NCI-H2081 (cell line): Measurements from ENCODE around the gene KSR2.
A peak's percentile ranks its signal among the peaks of the same experiment; 100 is the strongest.
"Not testable (repeated sequence)": the region's sequence is repeated elsewhere in the genome, so short reads cannot be mapped to it uniquely, and the experiment has no call there.

Experiments
- DNase-seq, 2 experiments: peaks; one replicate each; lab custom pipeline; 2025; lab: John Stamatoyannopoulos, UW

Gene KSR2

DNA sequence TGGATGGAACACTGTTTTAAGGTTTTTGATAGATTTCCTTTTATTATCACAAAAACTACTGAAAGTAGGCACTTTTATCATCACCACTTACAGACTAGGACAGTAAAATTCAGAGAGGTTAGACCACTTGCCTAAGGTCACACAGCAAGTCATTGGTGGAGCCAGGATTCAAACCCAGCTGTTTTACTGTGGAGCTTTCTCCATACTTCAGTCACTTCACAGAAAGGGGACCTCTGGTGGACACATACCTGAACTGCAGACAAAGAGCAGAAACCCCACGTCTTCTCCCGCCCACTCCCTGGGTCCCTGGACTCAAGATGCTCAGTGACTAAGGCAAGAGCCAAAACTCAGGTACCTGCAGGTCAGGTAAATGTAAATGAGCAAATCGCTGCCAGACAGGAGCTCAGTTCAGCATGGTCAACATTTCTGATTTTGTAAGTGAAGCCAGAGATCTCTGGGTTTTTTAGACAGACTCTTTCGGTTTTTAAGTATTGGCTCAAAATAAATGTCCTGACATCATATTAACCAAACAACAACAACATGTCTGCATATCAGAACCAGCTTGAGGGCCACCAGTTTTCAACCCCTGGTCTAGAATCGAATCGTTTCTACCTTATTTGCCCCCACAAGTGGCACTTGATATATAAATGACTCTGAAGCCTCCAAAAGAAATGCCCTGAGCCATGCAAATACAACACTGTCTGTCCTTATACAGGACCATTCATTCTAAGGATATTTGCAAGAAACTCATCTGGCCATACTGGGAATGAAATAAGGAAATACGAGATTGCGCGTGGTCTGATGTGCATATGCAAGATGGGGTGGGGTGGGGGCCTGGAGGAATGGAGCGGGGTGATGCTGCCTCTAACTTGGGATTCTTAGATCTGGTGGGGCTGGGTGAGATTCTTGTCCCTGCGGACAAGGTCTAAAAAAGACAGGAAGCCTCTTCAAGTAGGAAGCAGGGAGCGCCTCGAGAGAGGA, 110.9 kb downstream of the KSR2 start:
- DNase-seq: peak; percentile 35 to 43

DNA sequence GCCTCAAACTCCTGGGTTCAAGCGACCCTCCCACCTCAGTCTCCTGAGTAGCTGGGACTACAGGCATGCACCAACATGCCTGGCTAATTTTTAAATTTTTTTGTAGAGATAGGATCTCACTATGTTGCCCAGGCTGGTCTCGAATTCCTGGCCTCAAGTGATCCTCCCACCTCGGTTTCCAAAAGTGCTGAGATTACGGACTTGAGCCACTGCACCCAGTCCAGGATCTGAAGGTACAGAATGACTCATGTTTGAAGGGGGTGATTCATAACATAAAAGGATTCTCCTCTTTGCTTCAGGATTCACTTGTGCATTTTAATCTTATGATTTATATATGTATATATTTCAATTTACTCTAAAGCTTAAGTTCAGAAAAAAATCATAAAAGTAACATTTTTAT, 111.7 kb downstream of the KSR2 start:
- not testable (repeated sequence) for DNase-seq

DNA sequence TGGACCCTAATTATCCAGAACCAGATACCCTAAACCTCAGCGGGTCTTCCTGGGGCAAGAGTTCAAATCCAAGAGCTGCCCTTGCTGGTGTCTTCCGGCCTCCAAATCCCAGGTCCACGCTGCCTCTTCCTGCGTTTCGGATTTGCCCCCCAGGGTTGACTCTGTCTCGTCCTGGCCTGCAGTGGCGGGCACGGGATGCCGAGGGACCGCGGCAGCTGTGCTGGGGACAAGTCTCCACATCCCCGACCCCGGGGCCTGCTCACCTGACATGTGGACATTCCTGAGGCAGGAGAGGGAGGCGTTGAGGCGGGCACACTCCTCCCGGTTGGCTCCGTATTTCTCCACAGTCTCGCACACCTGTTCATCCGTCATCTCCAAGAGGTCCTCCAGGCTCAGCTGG, 113.6 kb downstream of the KSR2 start:
- DNase-seq: no peak

- peak; percentile 50 to 55 for DNase-seq
These were observed 114.3 kb downstream of the KSR2 start for GRCh38 chr12:117854339-117855012.

GRCh38 chr12:117853600-117853999, 115.2 kb downstream of the KSR2 start:
- no peak for DNase-seq

DNA sequence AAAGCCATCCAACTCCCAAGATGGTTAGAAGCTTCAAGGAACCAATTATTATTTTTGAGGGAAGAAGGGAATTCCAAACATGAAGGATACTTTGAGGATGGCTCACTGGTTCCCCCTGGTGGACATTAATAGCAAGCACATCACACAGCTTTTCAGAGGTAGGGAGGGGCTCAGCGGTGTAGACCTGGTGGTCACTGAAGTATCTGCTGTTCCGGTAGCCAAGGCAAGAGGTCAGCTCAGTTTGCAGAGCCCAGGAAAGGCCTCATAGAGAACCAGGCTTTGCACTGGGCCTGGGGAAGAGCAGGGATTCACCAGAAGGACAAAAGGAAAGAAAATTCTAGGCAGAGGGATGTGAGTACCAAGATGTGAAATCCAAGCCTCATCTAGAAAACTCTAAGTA, 118.7 kb downstream of the KSR2 start:
- DNase-seq: peak; percentile 43 to 49

DNA sequence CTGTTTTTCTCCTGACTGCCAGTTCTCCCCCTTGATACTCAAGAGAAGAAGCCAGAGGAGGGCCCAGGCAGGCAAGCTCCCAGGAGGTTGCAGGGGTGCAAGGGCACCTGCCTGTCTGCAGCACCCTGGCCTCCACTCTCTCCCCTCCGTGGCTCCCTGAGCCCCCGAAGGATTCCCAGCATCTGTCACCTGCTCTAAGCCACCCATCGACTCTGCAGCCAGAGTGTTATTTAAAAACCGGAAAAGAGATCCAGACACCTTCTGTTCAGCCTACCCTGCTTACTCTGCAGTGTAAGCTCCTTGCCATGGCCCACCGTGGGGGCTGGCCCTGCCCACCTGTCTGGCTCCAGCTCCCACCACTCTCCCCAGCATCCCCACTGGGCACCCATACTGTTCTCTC, 121.4 kb downstream of the KSR2 start:
- no peak for DNase-seq

DNA sequence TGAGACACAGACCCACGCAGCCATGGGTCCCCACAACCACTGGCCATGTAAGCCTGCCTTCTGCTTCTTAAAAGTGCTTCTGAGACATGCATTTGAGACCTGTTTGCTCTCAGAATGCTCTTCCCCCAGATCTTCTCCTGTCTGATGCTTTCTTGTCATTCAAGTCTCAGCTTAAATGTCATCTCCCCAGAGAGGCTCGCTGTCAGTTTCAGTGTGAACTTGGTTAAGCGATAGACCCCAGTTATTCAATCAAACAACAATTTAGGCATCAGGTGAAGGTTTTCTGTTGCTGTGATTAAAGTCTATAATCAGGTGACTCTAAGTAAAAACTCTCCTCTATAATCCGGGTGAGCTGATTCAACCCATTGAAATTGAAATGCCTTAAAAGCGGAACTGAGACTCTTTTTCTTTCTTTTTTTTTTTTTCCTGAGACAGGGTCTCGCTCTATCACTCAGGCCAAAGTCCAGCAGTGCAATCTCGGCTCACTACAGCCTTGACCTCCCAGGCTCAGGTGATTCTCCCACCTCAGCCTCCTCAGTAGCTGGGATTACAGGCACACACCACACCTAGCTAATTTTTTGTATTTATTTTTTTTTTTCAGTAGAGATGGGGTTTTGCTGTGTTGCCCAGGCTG, 123.4 kb downstream of the KSR2 start:
- no peak for DNase-seq

DNA sequence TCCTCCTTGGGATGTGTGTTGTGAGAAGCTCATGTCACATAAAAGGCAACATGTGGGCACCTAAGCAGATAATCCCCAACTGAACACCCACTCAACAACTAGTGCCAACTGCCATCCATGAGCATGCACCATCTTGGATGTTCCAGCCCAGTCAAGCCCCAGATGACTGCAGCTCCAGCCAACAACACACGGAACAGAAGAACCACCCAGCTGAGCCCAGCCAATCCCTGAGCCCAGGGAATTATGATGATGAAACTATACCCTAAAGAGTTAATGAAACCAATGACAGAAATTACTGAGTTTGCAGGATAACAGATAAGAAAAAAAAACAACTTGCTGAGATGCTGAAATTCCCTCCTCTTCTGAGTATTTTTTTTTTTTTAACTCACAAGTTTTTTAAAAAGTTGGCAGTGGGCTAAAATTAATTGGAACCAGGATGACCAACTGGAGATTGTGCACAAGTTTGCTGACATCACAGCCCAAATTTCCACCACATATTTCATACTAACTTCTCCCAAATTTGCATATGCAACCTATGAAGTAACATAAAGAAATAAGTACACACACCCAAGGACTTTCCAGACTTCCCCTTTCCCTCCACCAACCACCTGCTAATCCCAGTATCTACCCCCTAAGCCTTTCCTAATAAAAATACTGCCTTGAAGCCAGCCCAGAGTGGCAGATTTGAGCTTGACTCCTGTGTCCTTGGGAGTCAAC, 124.5 kb downstream of the KSR2 start:
- no peak for DNase-seq

DNA sequence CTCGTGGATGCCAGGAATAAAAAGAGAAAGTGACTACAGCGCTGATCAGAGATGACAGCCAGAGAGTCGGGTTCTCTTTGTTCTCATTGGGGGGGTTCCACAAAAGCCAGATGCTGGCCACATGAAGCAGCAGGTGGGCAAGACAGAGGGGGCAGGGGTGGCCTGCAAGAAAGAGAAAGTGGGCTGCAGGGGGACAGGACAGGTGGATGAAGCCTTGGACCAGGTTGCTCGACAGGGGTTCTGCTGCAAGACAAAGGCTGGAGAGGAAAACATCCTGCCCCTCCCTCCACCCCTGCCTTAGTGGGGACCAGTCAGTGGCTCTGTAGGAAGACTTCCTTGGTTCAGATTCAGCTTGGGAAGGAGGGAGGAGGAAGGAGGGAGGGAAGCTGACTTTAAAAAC, 126.2 kb downstream of the KSR2 start:
- DNase-seq: no peak

GRCh38 chr12:117842220-117842619, 126.6 kb downstream of the KSR2 start:
- DNase-seq: no peak

DNA sequence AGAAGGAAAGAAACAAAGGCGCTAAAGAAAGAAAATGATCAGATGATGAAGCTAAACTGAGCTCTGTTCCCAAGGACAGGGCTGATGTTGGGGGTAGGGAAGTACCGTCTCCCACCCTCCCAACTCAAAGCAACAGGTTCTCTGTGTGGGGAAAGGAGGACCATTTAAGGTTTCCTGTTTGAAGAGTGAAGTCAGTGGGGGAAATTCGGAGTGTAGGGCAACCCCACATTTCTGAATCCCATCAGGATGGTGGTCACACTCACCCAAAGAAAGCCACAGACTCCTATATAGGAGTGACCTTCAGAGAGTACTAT, 131.1 kb downstream of the KSR2 start:
- no peak for DNase-seq

- peak; percentile 51 to 56 for DNase-seq
These were observed 131.6 kb downstream of the KSR2 start for GRCh38 chr12:117836999-117837736.

DNA sequence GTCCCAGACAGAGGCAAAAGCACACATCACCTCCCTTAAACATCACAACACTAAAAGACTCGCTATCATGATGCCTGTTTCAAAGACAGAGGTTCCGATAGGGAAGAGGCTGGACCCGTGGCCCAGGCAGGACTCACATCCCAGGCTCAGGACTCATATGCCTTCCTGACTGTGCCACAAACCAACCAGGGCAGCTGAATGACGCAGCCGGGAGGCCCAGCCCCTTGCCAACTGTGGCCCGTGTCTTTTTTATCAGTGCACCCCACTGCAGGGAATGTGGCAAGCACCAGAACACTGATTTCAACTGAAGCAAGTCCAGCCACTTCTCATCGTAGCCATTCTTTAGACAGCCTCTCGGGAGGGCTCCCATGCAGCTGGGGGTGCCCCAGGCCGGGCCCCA, 132.3 kb downstream of the KSR2 start:
- DNase-seq: no peak

GRCh38 chr12:117835156-117835555, 133.6 kb downstream of the KSR2 start:
- no peak for DNase-seq

GRCh38 chr12:117832459-117833457, 136.0 kb downstream of the KSR2 start:
- no peak for DNase-seq

- DNase-seq: no peak
These were observed 138.3 kb downstream of the KSR2 start for GRCh38 chr12:117830471-117830870.

DNA sequence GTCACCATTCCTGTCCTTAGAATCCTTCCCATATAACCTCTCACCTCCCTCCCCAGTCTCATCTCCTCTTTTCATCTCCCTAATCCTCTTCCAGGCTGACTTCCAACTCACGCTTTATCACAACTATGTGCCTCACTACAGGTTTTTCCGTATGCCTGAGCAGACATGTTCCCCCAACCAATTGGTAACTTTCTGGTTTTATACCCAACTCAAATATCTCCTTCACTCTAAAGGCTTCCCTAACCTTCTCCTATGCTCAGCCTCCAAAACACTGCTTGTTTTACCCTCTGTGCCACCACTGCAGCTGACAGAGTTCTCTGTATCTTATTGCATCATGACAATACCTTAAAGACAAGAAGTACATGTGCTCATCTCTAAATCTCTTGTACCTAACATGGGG, 139.7 kb downstream of the KSR2 start:
- no peak for DNase-seq

GRCh38 chr12:117827660-117828059, 141.1 kb downstream of the KSR2 start:
- no peak for DNase-seq

DNA sequence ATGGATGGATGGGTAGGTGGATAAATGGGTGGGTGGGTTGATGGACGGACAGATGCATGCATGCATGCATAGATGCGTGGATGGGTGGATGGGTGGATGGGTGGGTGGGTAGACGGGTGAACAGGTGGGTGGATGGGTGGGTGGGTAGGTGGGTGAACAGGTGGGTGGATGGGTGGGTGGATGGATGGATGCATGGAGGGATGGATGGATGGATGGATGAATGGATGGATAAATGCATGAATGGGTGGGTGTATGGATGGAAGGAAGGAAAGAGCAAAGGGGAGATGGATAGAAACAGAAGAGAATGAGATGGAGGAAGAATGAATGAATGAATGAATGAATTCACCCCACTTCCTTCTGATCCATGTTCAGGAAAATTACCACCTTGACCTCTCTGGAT, 143.0 kb downstream of the KSR2 start:
- no peak for DNase-seq
